SH-SY5Y (cell line): ENCODE results near the gene IL18BP.

Experiments used
- GATA2 ChIP-seq: IDR thresholded peaks from 2 replicates; pipeline ENCODE4 v1.6.1; 2011; ENCODE audit warnings: mild to moderate bottlenecking, low read depth, low read length
- GATA3 ChIP-seq: IDR thresholded peaks from 2 replicates; pipeline ENCODE4 v1.6.1; 2011; ENCODE audit warnings: low read depth, mild to moderate bottlenecking, low read length, moderate library complexity

- TF ChIP-seq GATA2 (no peak), GATA3 (no peak)
Measured at GRCh38 chr11:71999362-71999761, 653 bp downstream of the IL18BP start.
